MG63 (cell line): ENCODE measurements around the gene METTL15. TPM values are rescaled to one million over a fixed set of nuclear protein-coding genes. Genes with fewer than 3 reads are reported as not detected.
"Not testable (repeated sequence)": the region's sequence is repeated elsewhere in the genome, so short reads cannot be mapped to it uniquely, and the experiment has no call there.

ENCODE experiments used
- DNase-seq: peaks from one replicate; pipeline ENCODE4 v3.0.0-alpha.2; 2020
- H3K27me3 ChIP-seq: fragments of 250-450 bp; sonication (Bioruptor Pico); 2 replicates; pipeline ENCODE4 v1.5.1; 2020; ENCODE audit warnings: mild to moderate bottlenecking, moderate library complexity
- H3K36me3 ChIP-seq: fragments of 250-450 bp; sonication (Bioruptor Pico); 2 replicates; pipeline ENCODE4 v1.5.1; 2020; ENCODE audit warnings: mild to moderate bottlenecking, moderate library complexity
- H3K4me3 ChIP-seq: fragments of 250-450 bp; sonication (Bioruptor Pico); 2 replicates; pipeline ENCODE4 v1.5.1; 2020; ENCODE audit warnings: mild to moderate bottlenecking, moderate library complexity
- H3K9me3 ChIP-seq: fragments of 250-450 bp; sonication (Bioruptor Pico); 2 replicates; pipeline ENCODE4 v1.5.1; 2020; ENCODE audit warnings: mild to moderate bottlenecking, moderate library complexity
- total RNA-seq: library from RNA; depleted of rRNA; stranded (reverse); fragments of >200 nt; shearing (Covaris generic); gene quantifications from 2 replicates; pipeline ENCODE4 v1.2.3, GENCODE V29; 2014; ENCODE audit warnings: low replicate concordance; rRNA removed

The METTL15 gene
- total RNA-seq, 1 experiment from 2014 or later: 20.6 TPM

DNA sequence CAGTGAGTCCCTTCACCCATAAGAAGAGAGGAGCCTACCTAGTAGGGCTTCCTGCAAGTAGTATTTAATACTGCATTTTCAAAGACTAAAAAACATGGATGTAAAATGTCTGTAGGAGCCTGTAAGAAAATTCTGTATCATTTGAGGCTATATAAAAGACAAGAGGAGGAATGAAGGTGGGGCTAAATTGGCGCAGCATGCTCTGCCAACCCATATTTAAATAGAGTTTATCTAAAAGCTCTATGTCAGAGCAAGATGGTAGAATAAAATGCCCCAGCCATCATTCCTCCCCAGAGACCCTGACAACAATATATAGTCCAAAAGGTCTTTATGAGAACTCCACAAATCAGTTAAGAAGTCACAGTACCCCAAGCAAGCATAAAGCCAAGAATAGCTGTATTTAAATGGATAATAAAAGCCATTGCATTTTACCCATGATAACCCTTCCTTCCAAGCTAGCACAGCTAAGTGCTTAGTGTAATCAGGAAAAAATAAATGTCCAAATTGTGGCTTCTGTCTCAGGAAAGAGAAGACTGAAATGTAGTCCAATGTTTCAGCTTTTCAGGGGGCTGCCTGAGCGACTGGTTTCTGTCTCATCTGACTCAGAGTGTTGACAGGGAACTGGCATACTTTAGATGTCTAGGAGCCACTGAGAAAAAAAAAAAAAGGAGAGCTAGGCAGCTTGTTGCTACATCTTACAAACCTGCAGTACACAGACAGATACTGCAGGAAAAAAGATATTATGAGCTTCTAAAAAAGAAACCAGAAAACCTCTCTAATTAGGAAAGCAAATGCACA is 258.6 kb downstream of the METTL15 start:
- H3K9me3 ChIP-seq: peaks cover 16% of the 10 kb centered on the region
- DNase-seq: no peak
- H3K36me3 ChIP-seq: no peaks in the 10 kb centered on the region
- H3K27me3 ChIP-seq: no peaks in the 10 kb centered on the region
- no peak overlapping the region for H3K4me3 ChIP-seq

- H3K27me3 ChIP-seq, H3K4me3 ChIP-seq, H3K36me3 ChIP-seq, H3K9me3 ChIP-seq, DNase-seq: not testable (repeated sequence)
Observed at GRCh38 chr11:28378095-28378494, 269.9 kb downstream of the METTL15 start.

Other genes starting within 250 kb of the METTL15 start
- gene KIF18A, start 232 bp upstream of the METTL15 start, total RNA-seq: 12.4 and 41.3 TPM in 2 replicates